ENCODE data around the gene DCC.

The DCC gene

DNA sequence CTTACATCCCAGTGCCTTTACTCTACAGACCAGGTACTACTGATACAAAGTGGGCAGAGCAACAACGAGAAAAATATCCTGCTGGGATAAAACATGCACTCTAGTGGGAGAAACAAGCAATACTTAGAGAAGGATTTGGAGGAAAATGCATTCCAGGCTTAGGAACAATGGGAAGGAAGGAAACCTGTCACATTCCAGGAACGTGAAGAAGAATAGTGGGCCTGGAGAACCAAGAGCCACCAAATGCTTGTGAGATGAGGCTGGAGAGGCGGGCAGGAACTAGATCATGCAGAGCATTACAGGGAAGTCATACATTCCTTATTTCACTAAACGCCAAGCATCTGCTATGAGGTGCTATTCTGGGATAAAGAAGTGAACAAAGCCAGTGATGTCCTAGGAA lies 342.3 kb downstream of the DCC start:
- no peak for DNase-seq (ENCODE audit: extremely low spot score)
- POLR2A ChIA-PET: no interaction called here
- TF ChIP-seq, protein P1, sequence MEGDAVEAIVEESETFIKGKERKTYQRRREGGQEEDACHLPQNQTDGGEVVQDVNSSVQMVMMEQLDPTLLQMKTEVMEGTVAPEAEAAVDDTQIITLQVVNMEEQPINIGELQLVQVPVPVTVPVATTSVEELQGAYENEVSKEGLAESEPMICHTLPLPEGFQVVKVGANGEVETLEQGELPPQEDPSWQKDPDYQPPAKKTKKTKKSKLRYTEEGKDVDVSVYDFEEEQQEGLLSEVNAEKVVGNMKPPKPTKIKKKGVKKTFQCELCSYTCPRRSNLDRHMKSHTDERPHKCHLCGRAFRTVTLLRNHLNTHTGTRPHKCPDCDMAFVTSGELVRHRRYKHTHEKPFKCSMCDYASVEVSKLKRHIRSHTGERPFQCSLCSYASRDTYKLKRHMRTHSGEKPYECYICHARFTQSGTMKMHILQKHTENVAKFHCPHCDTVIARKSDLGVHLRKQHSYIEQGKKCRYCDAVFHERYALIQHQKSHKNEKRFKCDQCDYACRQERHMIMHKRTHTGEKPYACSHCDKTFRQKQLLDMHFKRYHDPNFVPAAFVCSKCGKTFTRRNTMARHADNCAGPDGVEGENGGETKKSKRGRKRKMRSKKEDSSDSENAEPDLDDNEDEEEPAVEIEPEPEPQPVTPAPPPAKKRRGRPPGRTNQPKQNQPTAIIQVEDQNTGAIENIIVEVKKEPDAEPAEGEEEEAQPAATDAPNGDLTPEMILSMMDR (IDR thresholded peaks at IDR 0.05; ENCODE audit: control extremely low read depth, extremely low read depth, low read depth, missing control alignments): no peak
- CTCF ChIA-PET: no interaction called here

DNA sequence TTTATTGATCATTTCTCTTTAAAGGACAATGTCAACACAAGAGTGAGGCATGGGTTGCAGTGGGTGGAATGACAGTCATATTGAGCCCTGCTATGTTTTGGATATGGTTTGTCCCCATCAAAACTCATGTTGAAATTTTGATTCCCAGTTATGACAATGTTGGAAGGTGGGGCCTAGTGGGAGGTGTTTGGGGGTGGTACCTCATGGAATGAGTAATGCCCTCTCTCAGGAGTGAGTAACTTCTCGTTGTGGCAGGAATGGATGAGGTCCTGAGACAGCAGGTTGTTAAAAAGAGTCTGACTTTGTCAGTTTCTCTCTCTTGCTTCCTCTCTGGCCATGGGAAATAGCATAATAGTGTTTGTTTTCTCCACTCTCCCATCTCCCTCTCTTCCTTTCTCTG lies 345.3 kb downstream of the DCC start:
- ChIA-PET POLR2A (no interaction called here), CTCF (interaction anchor here (0.8 to 1.7 kb wide), 3 partner anchors 19 to 134 kb away, joined by 3 to 4 read pairs (median 3); no protein-coding TSS in a partner anchor)
- DNase-seq (ENCODE audit: extremely low spot score): no peak
- TF ChIP-seq, protein P1 (IDR thresholded peaks at IDR 0.05; ENCODE audit: control extremely low read depth, extremely low read depth, low read depth, missing control alignments): no peak

DNA sequence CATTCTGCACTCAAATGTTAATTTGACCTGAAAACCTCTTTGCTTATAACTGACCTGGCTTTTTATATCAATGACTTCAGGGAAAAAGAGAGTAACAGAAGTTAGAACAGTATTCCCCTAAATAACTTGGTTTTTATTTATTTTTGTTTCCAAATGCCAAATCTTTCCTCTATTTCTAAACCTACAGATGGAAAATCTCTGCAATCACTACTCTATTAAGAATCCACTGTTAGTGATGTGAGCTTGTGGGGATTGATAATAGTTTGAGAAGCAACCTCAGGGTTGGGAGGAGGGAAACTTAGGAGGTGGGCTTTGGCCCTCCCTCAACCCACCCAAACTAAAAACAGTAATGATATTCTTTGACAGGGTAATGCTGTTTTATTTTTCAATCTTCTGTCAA lies 351.8 kb downstream of the DCC start:
- TF ChIP-seq, protein P1 (IDR thresholded peaks at IDR 0.05; ENCODE audit: control extremely low read depth, extremely low read depth, low read depth, missing control alignments): no peak
- no peak for DNase-seq (ENCODE audit: extremely low spot score)
- CTCF ChIA-PET: no interaction called here
- POLR2A ChIA-PET: no interaction called here

DNA sequence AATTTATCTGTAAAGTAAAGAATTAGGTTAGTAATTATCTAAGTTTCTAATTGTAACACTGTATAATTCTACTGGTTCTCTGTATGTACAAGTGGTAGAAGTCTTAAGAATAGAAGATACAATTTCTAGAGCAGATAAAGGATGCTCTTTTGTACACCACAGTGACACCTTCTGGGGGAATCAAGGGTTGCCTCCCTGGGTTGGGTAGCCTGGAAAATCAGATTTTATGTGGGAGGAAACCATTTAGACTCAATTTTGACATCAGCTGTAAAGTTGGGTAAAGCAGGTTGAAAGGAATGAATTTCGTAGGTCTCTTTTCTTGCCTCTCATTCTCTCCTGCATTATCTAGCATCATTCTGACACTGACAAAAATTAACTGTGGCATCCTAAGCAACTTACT lies 354.8 kb downstream of the DCC start:
- POLR2A ChIA-PET: no interaction called here
- DNase-seq (ENCODE audit: extremely low spot score): no peak
- TF ChIP-seq, protein P1 (IDR thresholded peaks at IDR 0.05; ENCODE audit: control extremely low read depth, extremely low read depth, low read depth, missing control alignments): no peak
- CTCF ChIA-PET: no interaction called here

DNA sequence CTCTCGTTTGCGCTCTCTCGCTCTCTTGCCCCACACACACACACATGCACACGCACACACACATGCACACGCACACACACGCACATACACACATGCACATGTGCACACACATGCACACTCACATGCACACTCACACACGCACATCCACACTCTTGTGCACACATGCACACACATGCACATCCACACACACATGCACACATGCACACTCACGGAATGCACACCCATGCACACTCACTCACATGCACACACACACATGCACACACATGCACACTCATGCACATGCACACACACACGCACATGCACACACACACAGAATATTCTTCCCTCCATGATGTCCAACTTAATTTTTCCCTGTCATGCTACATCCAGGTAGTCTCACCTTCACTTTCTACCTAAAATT lies 360.1 kb downstream of the DCC start:
- POLR2A ChIA-PET: no interaction called here
- CTCF ChIA-PET: interaction anchor here (0.9 kb wide), 1 partner anchor 10 kb away, joined by 4 read pairs; no protein-coding TSS in a partner anchor
- TF ChIP-seq, protein P1 (IDR thresholded peaks at IDR 0.05; ENCODE audit: control extremely low read depth, extremely low read depth, low read depth, missing control alignments): no peak
- DNase-seq (ENCODE audit: extremely low spot score): no peak

DNA sequence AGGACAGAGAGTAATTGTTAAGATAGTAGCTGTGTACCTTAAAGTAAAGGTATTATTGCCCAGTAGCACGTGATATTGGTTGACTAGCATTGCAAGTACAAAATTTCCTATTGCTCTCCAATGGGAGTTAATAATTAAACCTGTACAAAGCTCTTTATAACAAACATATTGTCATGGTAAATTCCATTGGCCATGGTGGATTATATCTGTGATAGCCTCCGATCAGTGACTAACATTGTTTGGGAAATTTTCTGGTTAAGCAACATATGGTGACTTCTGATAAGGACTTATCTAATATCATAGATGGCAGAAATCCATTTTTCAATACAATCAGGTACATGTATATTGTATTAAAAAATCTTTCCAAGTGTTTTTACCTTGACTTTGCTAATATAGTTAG lies 360.8 kb downstream of the DCC start:
- TF ChIP-seq, protein P1 (IDR thresholded peaks at IDR 0.05; ENCODE audit: control extremely low read depth, extremely low read depth, low read depth, missing control alignments): no peak
- DNase-seq (ENCODE audit: extremely low spot score): no peak
- CTCF ChIA-PET: interaction anchor here (0.9 kb wide), 1 partner anchor 11 kb away, joined by 4 read pairs; no protein-coding TSS in a partner anchor
- POLR2A ChIA-PET: no interaction called here

All from GM10248 (cell line).